ENCODE data around the gene PEPD. TPM values are rescaled to one million over a fixed set of nuclear protein-coding genes. Genes with fewer than 3 reads are reported as not detected.

Gene PEPD
- total and polyA plus RNA-seq, 10 of the 15 experiments (the other 5 are each of a cell fraction or from before 2014, with no cell fraction given): 1.4 to 52.0 (median 20.2) TPM

GRCh38 chr19:33514885-33515551 lies 6.6 kb downstream of the PEPD start:
- H3K36me3 ChIP-seq (ENCODE audit: control insufficient read depth in 2 of 2, insufficient read depth in 2 of 2, low read length in 1 of 2): no peaks in the 10 kb centered on the region; a peak in 1 of 4 replicates
- POLR2A ChIA-PET: no interaction called here
- FAIRE-seq: no peak
- H3K27ac ChIP-seq (ENCODE audit: control insufficient read depth, insufficient read depth): no peak overlapping the region
- SMC1A ChIA-PET (ENCODE audit: uncharacterized antibody, unreplicated experiment): no interaction called here
- in situ Hi-C loops (cut with MboI) (no loop called here), intact Hi-C loops (cut with micrococcal nuclease; ENCODE audit: unreplicated experiment) (no loop called here)
- WGBS (ENCODE audit: insufficient coverage, insufficient replicate concordance, low lambda C conversion rate, missing lambda C conversion rate): 60% methylated on average over 25 of the region's 25 CpGs
- H4K20me1 ChIP-seq (ENCODE audit: control insufficient read depth, insufficient read depth): no peaks in the 10 kb centered on the region
- DNase-seq (ENCODE audit: low read depth, low spot score): no peak
- H3K4me2 ChIP-seq (ENCODE audit: control insufficient read depth, insufficient read depth): no peak overlapping the region
- ATAC-seq: no peak
- no TSS peak for BruUV-seq (replicated peaks)
- no peaks in the 10 kb centered on the region for H3K79me2 ChIP-seq (ENCODE audit: control insufficient read depth, insufficient read depth, low read length)
- H3K9me3 ChIP-seq (replicated peaks; ENCODE audit: control insufficient read depth, insufficient read depth, low read length): no peaks in the 10 kb centered on the region
- H3K4me1 ChIP-seq (ENCODE audit: control insufficient read depth, insufficient read depth, low read length): no peaks in the 10 kb centered on the region; the same call in 1 of the 2 replicates
- H3K9ac ChIP-seq (ENCODE audit: control insufficient read depth, insufficient read depth, low read length): no peak overlapping the region
- no peak overlapping the region for H3K4me3 ChIP-seq
- H2AFZ ChIP-seq (ENCODE audit: control insufficient read depth, low read depth, low read length): no peak overlapping the region
- TF ChIP-seq RBBP5 (conservative IDR thresholded peaks at IDR 0.05) (no peak), TCF12 (IDR thresholded peaks at IDR 0.05; ENCODE audit: low read depth, low read length) (no peak), PKNOX1 (IDR thresholded peaks at IDR 0.05) (no peak), BCL3 (IDR thresholded peaks at IDR 0.05; ENCODE audit: borderline replicate concordance, insufficient read depth, low read depth, low read length, poor library complexity, severe bottlenecking) (no peak), IKZF1 (conservative IDR thresholded peaks at IDR 0.05) (no peak), ZBTB11 (CRISPR knock-in tag; IDR thresholded peaks at IDR 0.05) (no peak), HDGF (IDR thresholded peaks at IDR 0.05) (no peak), ATF2 (IDR thresholded peaks at IDR 0.05; ENCODE audit: low read length) (no peak), IRF5 (IDR thresholded peaks at IDR 0.05; ENCODE audit: borderline replicate concordance) (no peak), RCOR1 (conservative IDR thresholded peaks at IDR 0.05; ENCODE audit: low read depth, low read length) (no peak), KLF5 (IDR thresholded peaks at IDR 0.05; ENCODE audit: partially characterized antibody) (no peak), RELB (IDR thresholded peaks at IDR 0.05; ENCODE audit: low read depth) (no peak), BMI1 (IDR thresholded peaks at IDR 0.05; ENCODE audit: borderline replicate concordance) (no peak)
- RAD21 ChIA-PET (ENCODE audit: unreplicated experiment): no interaction called here
- no peaks in the 10 kb centered on the region for H3K27me3 ChIP-seq (replicated peaks in 1 of 2; ENCODE audit: control insufficient read depth in 2 of 2, insufficient read depth in 2 of 2, low read length in 1 of 2)
- CTCF ChIA-PET: no interaction called here
